GM18517 (cell line): ENCODE results near the gene SUMO1.

Source experiments
- ATAC-seq: cut with Tn5 transposase; IDR thresholded peaks from one replicate; pipeline ENCODE4 v1.9.1; 2021; ENCODE audit warnings: mild to moderate bottlenecking, moderate library complexity; ENCODE audit not compliant: unreplicated experiment

SUMO1 gene

DNA sequence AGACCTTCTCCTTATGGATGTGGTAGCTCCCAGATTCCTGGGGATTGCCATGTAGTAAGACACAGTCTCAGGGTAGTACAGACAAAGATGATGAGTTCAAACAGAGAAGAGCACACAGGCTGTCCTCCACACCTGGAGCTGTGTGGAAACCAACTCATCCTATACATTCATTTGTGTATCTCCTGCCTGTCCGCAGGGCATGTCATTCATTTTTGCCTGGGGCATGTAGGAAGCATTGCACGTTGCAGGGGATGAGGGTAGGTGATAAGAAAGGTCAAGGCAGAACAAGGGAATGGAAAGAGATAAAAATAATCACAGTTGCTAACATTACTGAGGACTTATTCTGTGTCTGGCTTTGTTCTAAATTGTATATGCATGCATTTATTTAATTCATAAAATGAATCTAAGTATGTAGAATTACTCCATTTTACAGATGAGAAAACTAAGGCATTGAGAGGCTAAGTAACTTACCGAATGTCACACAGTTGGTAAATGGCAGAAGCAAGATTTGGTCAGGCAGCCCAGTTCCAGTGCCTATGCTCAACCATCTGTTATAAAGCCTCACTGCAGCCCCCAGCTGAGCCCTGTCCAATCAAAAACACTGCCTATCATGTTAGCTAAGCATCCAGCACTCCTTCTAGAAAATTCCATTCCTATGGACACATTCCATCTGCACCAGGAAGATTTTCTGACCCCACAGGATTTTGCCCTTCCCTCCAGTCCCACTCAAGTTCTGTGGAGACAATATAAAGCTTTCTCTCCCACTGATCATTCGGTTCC is 81.0 kb downstream of the SUMO1 start:
- no peak for ATAC-seq
